GM12801 (cell line): ENCODE measurements around the gene FANCC.

Source experiments
- CTCF ChIP-seq: IDR thresholded peaks from one replicate; pipeline ENCODE4 v1.5.1; 2011; ENCODE audit warnings: control low read depth; ENCODE audit not compliant: insufficient read length; ENCODE audit errors: extremely low read depth

The FANCC gene

DNA sequence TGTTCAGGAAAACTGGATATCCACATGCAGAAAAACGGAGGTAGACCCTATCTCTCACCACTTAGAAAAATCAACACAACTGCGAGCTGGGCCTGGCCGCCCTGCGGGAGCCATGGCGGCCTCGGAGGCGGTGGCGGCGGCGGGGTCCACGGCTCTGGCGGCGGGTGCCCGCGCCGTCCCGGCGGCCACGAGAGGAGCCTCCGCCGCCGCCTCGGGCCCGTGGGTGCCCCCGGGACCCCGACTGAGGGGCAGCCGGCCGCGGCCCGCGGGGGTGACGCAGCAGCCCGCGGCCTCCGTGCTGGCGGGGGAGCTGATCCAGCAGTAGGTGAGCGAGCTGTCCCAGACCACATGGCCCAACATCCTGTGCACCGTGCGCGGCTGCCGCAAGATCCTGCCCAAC lies 25.3 kb downstream of the FANCC start:
- no peak for TF ChIP-seq CTCF

GRCh38 chr9:95286151-95286550 lies 31.4 kb downstream of the FANCC start:
- TF ChIP-seq CTCF: no peak

- TF ChIP-seq CTCF: no peak
Observed at GRCh38 chr9:95285307-95285706, 32.2 kb downstream of the FANCC start.

DNA sequence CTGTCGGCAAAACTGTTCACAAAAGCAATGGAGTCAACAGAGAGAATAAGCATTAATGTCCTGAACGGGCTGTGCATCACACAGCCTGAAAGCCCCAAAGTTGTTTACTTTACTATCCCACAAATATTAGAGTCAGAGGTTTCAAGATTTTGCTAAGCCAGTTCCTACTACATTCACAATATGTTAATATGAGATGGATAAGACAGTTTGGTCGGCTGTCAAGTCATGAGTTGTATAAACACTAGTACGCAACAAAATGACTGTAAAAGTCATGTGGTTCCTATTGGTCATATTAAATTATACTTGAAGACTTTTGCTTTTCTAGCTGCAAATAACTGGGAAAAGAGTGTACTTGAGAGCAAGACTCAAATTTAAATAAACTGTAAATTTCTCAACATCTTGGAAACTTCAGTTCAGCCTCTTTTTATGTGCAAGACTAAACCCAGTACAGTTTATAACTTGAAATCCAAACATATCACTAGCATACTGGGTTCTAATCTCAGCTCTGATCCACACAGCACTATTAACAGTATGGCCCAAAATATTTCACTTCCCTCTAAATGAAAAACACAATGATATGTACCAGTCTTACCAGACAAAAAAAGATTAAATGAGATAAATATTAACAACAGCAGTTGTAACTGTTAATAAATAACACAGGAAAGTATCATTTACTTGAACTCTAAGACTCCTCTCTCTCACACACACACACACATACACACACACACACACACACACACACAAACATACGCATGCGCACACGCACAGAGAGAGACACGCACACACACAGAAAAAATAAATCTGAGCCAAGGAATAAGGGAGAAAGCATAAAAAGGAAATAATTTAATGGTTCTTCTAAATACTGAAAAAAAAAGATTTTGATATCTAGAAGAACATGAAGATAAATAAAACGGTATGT lies 33.1 kb downstream of the FANCC start:
- TF ChIP-seq CTCF: no peak

- no peak for TF ChIP-seq CTCF
Observed at GRCh38 chr9:95283673-95284072, 33.8 kb downstream of the FANCC start.

DNA sequence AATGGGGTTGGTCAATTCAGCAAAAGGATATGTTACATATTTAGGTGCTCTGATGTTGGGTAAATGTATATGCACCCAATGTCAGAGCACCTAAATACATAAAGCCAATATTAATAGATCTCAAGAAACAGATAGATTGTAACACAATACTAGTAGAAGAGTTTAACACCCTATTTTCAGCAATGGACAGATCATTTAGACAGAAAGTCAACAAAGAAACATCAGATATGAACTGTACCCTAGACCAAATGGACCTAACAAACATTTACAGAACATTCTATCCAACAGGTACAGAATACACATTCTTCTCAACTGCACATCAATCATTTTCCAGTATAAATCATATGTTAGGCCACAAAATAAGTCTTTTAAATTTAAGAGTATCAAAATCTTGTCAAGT lies 35.2 kb downstream of the FANCC start:
- no peak for TF ChIP-seq CTCF

- no peak for TF ChIP-seq CTCF
Observed at GRCh38 chr9:95280745-95281144, 36.8 kb downstream of the FANCC start.
